NCI-H146 treated with DMSO at 0.1 percent for 48 hours (cell line): ENCODE data around the gene TMEM151A.
"Not testable (repeated sequence)": the region's sequence is repeated elsewhere in the genome, so short reads cannot be mapped to it uniquely, and the experiment has no call there.

Experiments used
- DNase-seq: peaks from one replicate; lab custom pipeline; 2025; ENCODE audit not compliant: unreplicated experiment; lab: John Stamatoyannopoulos, UW

TMEM151A gene

GRCh38 chr11:66267039-66267378, 24.7 kb upstream of the TMEM151A start:
- no peak for DNase-seq

- peak; percentile 44 for DNase-seq
Measured at GRCh38 chr11:66267379-66268243, 24.1 kb upstream of the TMEM151A start.

DNA sequence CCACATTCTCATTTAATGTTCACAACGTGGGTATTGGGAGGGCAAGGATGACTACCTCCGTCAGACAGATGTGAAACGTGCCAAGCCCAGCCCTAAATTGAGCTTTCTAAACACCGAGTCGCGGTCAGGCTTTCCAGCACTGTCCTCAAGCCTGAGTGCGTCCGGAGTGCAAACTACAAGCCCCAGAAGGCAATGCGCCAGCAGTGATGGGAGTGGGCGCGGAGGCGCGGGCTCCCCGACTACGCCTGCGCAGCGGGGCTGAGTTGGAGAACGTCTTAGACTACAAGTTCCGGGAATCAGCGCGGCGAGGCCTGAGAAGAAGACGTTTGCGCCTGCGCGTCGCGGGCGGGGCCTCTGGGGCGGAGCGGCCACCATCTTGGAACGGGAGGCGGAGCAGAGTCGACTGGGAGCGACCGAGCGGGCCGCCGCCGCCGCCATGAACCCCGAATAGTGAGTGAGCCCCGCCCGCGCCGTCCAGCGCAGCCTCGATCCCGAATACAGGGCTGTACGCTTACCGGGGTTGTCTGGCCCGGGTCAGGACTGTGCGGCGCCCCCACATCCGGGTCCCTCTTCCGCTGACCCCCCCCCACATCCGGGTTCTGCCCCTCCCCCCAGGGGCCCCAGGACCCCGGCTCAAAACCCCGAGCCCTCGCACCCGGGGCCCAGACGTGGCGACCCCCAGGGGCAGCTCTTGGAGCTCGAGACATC, 23.3 kb upstream of the TMEM151A start, which contains the start of gene RAB1B:
Gene RAB1B, plus strand, starts transcription at position 396 of the 708 bp plus-strand sequence. Its CDS starts 41 bp downstream, at position 437.
- peak; percentile 97 for DNase-seq

DNA sequence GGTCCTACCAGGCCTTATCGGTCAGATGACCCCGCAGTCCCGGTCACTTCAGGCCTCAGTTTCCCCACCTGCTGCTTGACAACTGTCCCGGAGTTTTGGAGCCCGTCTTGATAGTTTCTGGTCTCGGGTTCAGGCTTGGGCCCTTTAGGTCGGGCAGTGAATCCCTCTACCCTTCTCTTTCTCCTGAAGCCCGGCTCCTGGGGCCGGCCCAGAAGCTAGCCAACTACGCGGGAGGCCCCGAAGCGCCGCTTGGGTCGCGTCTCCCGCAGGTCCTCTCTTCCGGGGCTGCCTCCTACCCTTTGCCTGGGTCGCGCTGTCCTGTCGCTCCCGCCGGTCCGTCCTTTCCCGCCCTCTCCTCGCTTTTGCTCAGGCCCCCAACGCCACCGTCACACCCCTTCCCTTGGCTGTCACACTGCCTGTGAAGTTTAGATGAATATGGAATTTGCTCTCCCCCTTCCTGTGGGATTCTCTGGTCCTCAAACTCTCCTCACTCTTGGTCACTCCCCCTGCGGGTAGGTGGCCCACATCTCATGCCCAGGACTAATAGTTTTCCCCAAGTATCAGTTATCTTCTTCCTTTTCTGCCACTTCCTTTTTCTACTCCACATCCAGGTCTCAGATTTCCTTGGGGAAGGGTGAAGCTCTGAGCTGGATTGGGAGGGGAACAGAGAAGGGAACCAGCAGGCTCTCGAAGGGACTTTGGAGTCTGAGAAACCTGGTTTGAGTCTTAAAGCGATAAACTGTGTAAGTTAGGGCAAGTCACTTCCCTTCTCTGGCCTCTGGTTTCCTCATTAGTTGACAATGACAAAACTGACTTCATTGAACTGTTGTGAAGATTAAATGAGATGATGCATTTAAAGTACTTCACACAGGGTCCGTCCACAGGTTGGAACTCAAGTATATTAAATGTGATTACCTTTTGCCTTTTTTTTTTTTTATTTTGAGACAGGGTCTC, 22.5 kb upstream of the TMEM151A start:
- DNase-seq, result peak; percentile 9

GRCh38 chr11:66271816-66272215, 19.9 kb upstream of the TMEM151A start:
- no peak for DNase-seq

- DNase-seq, result no peak
Measured at GRCh38 chr11:66272596-66272995, 19.1 kb upstream of the TMEM151A start.

DNA sequence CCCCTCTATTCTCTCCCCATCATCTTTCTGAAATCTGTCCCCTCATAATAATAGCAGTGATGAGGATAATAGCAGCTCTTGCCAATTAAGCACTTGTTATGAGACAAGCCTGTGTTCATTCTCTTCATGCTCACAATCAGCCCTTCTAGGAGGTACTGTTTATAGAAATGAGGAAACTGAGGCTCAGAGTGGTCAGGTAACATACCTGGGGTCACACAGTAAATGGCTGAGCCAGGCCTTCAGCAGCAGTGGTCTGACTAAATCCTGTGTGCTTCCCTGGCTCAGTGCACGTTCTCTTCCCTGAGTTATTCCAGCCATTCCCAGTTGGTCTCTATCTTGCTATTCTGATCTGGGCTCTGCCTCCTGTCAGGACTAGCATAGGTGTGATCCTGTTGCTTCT, 17.5 kb upstream of the TMEM151A start:
- no peak for DNase-seq

- DNase-seq, result no peak
Measured at GRCh38 chr11:66275396-66275795, 16.3 kb upstream of the TMEM151A start.

DNA sequence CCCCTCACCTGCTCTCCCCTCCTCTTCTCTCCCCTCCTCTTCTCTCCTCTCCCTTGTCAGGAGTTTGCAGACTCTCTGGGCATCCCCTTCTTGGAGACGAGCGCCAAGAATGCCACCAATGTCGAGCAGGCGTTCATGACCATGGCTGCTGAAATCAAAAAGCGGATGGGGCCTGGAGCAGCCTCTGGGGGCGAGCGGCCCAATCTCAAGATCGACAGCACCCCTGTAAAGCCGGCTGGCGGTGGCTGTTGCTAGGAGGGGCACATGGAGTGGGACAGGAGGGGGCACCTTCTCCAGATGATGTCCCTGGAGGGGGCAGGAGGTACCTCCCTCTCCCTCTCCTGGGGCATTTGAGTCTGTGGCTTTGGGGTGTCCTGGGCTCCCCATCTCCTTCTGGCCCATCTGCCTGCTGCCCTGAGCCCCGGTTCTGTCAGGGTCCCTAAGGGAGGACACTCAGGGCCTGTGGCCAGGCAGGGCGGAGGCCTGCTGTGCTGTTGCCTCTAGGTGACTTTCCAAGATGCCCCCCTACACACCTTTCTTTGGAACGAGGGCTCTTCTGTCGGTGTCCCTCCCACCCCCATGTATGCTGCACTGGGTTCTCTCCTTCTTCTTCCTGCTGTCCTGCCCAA, 15.6 kb upstream of the TMEM151A start:
- no peak for DNase-seq

- not testable (repeated sequence) for DNase-seq
Measured at GRCh38 chr11:66276619-66277018, 15.1 kb upstream of the TMEM151A start.

DNA sequence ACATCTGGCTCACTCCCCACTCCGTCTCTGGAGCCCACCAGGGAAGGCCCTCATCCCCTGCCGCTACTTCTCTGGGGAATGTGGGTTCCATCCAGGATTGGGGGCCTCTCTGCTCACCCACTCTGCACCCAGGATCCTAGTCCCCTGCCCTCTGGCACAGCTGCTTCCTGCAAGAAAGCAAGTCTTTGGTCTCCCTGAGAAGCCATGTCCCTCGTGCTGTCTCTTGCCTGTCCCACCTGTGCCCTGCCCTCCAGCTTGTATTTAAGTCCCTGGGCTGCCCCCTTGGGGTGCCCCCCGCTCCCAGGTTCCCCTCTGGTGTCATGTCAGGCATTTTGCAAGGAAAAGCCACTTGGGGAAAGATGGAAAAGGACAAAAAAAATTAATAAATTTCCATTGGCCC, 14.6 kb upstream of the TMEM151A start:
- not testable (repeated sequence) for DNase-seq

- DNase-seq, result no peak
Measured at GRCh38 chr11:66277471-66278362, 14.0 kb upstream of the TMEM151A start, which contains the start of gene CNIH2. Gene CNIH2 (plus strand): TSS chr11:66278175. CDS start chr11:66278457, 282 bp downstream.

GRCh38 chr11:66278363-66279091, 13.2 kb upstream of the TMEM151A start:
- no peak for DNase-seq

GRCh38 chr11:66279092-66279734, 12.5 kb upstream of the TMEM151A start:
- no peak for DNase-seq

GRCh38 chr11:66280428-66280827, 11.3 kb upstream of the TMEM151A start:
- no peak for DNase-seq

DNA sequence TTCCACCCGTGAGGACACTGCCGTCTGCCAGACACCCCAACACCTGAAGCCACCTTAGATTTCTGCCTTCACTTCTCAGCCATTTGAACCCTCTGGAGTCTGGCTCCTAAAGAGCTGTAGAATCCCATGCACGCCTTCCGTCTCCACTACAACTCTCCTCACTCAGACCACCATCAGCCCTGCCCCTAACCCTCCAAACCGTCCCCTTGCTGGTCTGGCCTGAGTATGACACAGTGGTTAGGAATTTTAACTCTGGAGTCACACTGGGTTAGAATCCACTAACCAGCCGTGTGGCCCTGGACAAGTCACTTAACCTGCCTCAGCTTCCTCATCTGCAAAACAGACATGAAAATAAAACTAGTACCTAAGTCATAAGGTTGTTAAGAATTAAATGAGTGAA, 10.7 kb upstream of the TMEM151A start:
- DNase-seq, result no peak

- DNase-seq, result no peak
Measured at GRCh38 chr11:66281776-66282467, 9.8 kb upstream of the TMEM151A start.
